Measurements from ENCODE around the gene PMEPA1.

Gene PMEPA1

GRCh38 chr20:57600320-57601210, 109.2 kb downstream of the PMEPA1 start:
- DNase-seq = no peak

GRCh38 chr20:57598491-57598890, 111.3 kb downstream of the PMEPA1 start:
- DNase-seq = no peak
